T47D (cell line): ENCODE results near the gene TRAK1.
"Not testable (repeated sequence)": the region's sequence is repeated elsewhere in the genome, so short reads cannot be mapped to it uniquely, and the experiment has no call there.

Experiments used
- DNase-seq, 2 experiments: peaks; one replicate each; pipeline versions ENCODE4 v3.0.0 to v3.0.0-alpha.2; 2011 to 2012; ENCODE audit warnings: low read depth in 1 of 2, low spot score in 1 of 2
- JUND ChIP-seq: IDR thresholded peaks from 2 replicates; pipeline ENCODE4 v1.6.1; 2012; ENCODE audit warnings: low read depth
- in situ Hi-C: cut with HindIII; loops from 2 replicates; pipeline ENCODE4 v1.10.0; 2016; ENCODE audit warnings: low sequenced_read_pairs, low pct_unique_long_range_greater_than_20kb

TRAK1 gene

GRCh38 chr3:42090973-42091731 is at the start of gene TRAK1:
TRAK1 (plus strand) TSS chr3:42091357; CDS start chr3:42091470, 113 bp downstream.
- DNase-seq, result no peak
- in situ Hi-C loops, result no loop called here
- no peak for TF ChIP-seq JUND

- in situ Hi-C loops, result no loop called here
- no peak for DNase-seq
- TF ChIP-seq JUND, result no peak
Observed at GRCh38 chr3:42042747-42043098, 48.4 kb upstream of the TRAK1 start.

GRCh38 chr3:42043099-42043813 is 47.9 kb upstream of the TRAK1 start:
- in situ Hi-C loops, result no loop called here
- TF ChIP-seq JUND, result no peak
- peak in 1 of 2 experiments; percentile 37 for DNase-seq

- TF ChIP-seq JUND, result no peak
- DNase-seq, result no peak
- in situ Hi-C loops, result no loop called here
Observed at GRCh38 chr3:42045708-42046243, 45.4 kb upstream of the TRAK1 start.

- DNase-seq, in situ Hi-C loops: not testable (repeated sequence)
Observed at GRCh38 chr3:42048526-42048925, 42.6 kb upstream of the TRAK1 start.

- no peak for TF ChIP-seq JUND
- DNase-seq, result no peak
- in situ Hi-C loops, result no loop called here
Observed at GRCh38 chr3:42050126-42050525, 41.0 kb upstream of the TRAK1 start.

- DNase-seq, result no peak
- in situ Hi-C loops, result no loop called here
- no peak for TF ChIP-seq JUND
Observed at GRCh38 chr3:42051384-42052131, 39.6 kb upstream of the TRAK1 start.

GRCh38 chr3:42052132-42052483 is 39.0 kb upstream of the TRAK1 start:
- DNase-seq, result no peak
- in situ Hi-C loops, result no loop called here
- TF ChIP-seq JUND, result no peak

GRCh38 chr3:42052484-42053351 is 38.4 kb upstream of the TRAK1 start:
- in situ Hi-C loops, result no loop called here
- DNase-seq, result no peak
- TF ChIP-seq JUND, result no peak

GRCh38 chr3:42053476-42053875 is 37.7 kb upstream of the TRAK1 start:
- TF ChIP-seq JUND, result no peak
- DNase-seq, result no peak
- in situ Hi-C loops, result no loop called here

- no peak for DNase-seq
- in situ Hi-C loops, result no loop called here
- TF ChIP-seq JUND, result no peak
Observed at GRCh38 chr3:42055291-42055690, 35.9 kb upstream of the TRAK1 start.

GRCh38 chr3:42056840-42057239 is 34.3 kb upstream of the TRAK1 start:
- TF ChIP-seq JUND, result no peak
- in situ Hi-C loops, result no loop called here
- no peak for DNase-seq
